ENCODE measurements around the gene PRDM4. TPM values are rescaled to one million over a fixed set of nuclear protein-coding genes. Genes with fewer than 3 reads are reported as not detected.
A peak's percentile ranks its signal among the peaks of the same experiment; 100 is the strongest.

Gene PRDM4
- total and polyA plus RNA-seq, 2 experiments from 2014 or later, result 25.9 to 38.7 TPM

GRCh38 chr12:107765316-107765715, 4.4 kb upstream of the PRDM4 start:
- no peaks in the 10 kb centered on the region for H4K20me1 ChIP-seq (ENCODE audit: insufficient read depth, poor library complexity, severe bottlenecking)
- H3K27me3 ChIP-seq, result no peaks in the 10 kb centered on the region
- no peaks in the 10 kb centered on the region for H3K36me3 ChIP-seq (replicated peaks; ENCODE audit: insufficient read depth, low read depth)
- peaks cover 3% of the 10 kb centered on the region for H3K79me2 ChIP-seq
- no peak overlapping the region for H3K4me2 ChIP-seq
- TF ChIP-seq EZH2 (IDR thresholded peaks at IDR 0.05; ENCODE audit: borderline replicate concordance) (no peak), CTCF (IDR thresholded peaks at IDR 0.05; ENCODE audit: poor library complexity) (no peak), EZH2phosphoT487 (IDR thresholded peaks at IDR 0.05; ENCODE audit: low read depth, severe bottlenecking, unreplicated experiment) (no peak)
- no peaks in the 10 kb centered on the region for H3K9me2 ChIP-seq (replicated peaks; ENCODE audit: insufficient read depth)
- H3K4me3 ChIP-seq, result no peak overlapping the region
- H2AFZ ChIP-seq, result no peak overlapping the region
- DNase-seq (ENCODE audit: low spot score), result no peak
- 72% methylated on average over 1 of the region's 1 CpG for WGBS (ENCODE audit: low lambda C conversion rate, missing lambda C conversion rate)
- H3K9me3 ChIP-seq (ENCODE audit: low read depth), result no peaks in the 10 kb centered on the region
- no peaks in the 10 kb centered on the region for H3K4me1 ChIP-seq (ENCODE audit: insufficient read depth)
- no peak overlapping the region for H3K27ac ChIP-seq

- no peak for DNase-seq (ENCODE audit: low spot score)
- Histone ChIP-seq H3K4me2 (no peak overlapping the region), H4K20me1 (ENCODE audit: insufficient read depth, poor library complexity, severe bottlenecking) (no peaks in the 10 kb centered on the region), H3K4me1 (ENCODE audit: insufficient read depth) (no peaks in the 10 kb centered on the region), H3K9me3 (ENCODE audit: low read depth) (no peaks in the 10 kb centered on the region), H3K4me3 (no peak overlapping the region), H3K27me3 (no peaks in the 10 kb centered on the region), H3K79me2 (peaks cover 10% of the 10 kb centered on the region), H3K27ac (no peak overlapping the region), H3K36me3 (replicated peaks; ENCODE audit: insufficient read depth, low read depth) (no peaks in the 10 kb centered on the region), H2AFZ (no peak overlapping the region), H3K9me2 (replicated peaks; ENCODE audit: insufficient read depth) (no peaks in the 10 kb centered on the region)
- WGBS (ENCODE audit: low lambda C conversion rate, missing lambda C conversion rate), result 79% methylated on average over 4 of the region's 4 CpGs
- TF ChIP-seq CTCF (IDR thresholded peaks at IDR 0.05; ENCODE audit: poor library complexity) (no peak), EZH2phosphoT487 (IDR thresholded peaks at IDR 0.05; ENCODE audit: low read depth, severe bottlenecking, unreplicated experiment) (no peak), EZH2 (IDR thresholded peaks at IDR 0.05; ENCODE audit: borderline replicate concordance) (no peak)
These were observed 3.7 kb upstream of the PRDM4 start for GRCh38 chr12:107764626-107765025.

GRCh38 chr12:107762874-107763273, 1.9 kb upstream of the PRDM4 start:
- DNase-seq (ENCODE audit: low spot score), result no peak
- H3K27ac ChIP-seq, result no peak overlapping the region
- H3K27me3 ChIP-seq, result no peaks in the 10 kb centered on the region
- peaks cover 7% of the 10 kb centered on the region for H4K20me1 ChIP-seq (ENCODE audit: insufficient read depth, poor library complexity, severe bottlenecking)
- H3K9me2 ChIP-seq (replicated peaks; ENCODE audit: insufficient read depth), result no peaks in the 10 kb centered on the region
- no peaks in the 10 kb centered on the region for H3K36me3 ChIP-seq (replicated peaks; ENCODE audit: insufficient read depth, low read depth)
- TF ChIP-seq EZH2phosphoT487 (IDR thresholded peaks at IDR 0.05; ENCODE audit: low read depth, severe bottlenecking, unreplicated experiment), result no peak
- no peak for TF ChIP-seq CTCF (IDR thresholded peaks at IDR 0.05; ENCODE audit: poor library complexity)
- TF ChIP-seq EZH2 (IDR thresholded peaks at IDR 0.05; ENCODE audit: borderline replicate concordance), result no peak
- no peak overlapping the region for H2AFZ ChIP-seq
- H3K79me2 ChIP-seq, result peaks cover 24% of the 10 kb centered on the region
- WGBS (ENCODE audit: low lambda C conversion rate, missing lambda C conversion rate), result 97% methylated on average over 1 of the region's 1 CpG
- no peak overlapping the region for H3K4me2 ChIP-seq
- H3K4me3 ChIP-seq, result no peak overlapping the region
- H3K9me3 ChIP-seq (ENCODE audit: low read depth), result no peaks in the 10 kb centered on the region
- H3K4me1 ChIP-seq (ENCODE audit: insufficient read depth), result no peaks in the 10 kb centered on the region

GRCh38 chr12:107761502-107761904, 566 bp upstream of the PRDM4 start:
- Histone ChIP-seq H3K27me3 (no peaks in the 10 kb centered on the region), H3K4me2 (peak overlapping the region; percentile 87), H3K9me2 (replicated peaks; ENCODE audit: insufficient read depth) (no peaks in the 10 kb centered on the region), H3K4me3 (peak overlapping the region; percentile 74), H4K20me1 (ENCODE audit: insufficient read depth, poor library complexity, severe bottlenecking) (peaks cover 13% of the 10 kb centered on the region), H3K36me3 (replicated peaks; ENCODE audit: insufficient read depth, low read depth) (no peaks in the 10 kb centered on the region), H3K79me2 (peaks cover 37% of the 10 kb centered on the region), H2AFZ (peak overlapping the region; percentile 99), H3K9me3 (ENCODE audit: low read depth) (no peaks in the 10 kb centered on the region), H3K27ac (peak overlapping the region; percentile 49), H3K4me1 (ENCODE audit: insufficient read depth) (no peaks in the 10 kb centered on the region)
- DNase-seq (ENCODE audit: low spot score), result peak; percentile 23
- under 1% methylated on average over 12 of the region's 12 CpGs for WGBS (ENCODE audit: low lambda C conversion rate, missing lambda C conversion rate)
- TF ChIP-seq CTCF (IDR thresholded peaks at IDR 0.05; ENCODE audit: poor library complexity) (no peak), EZH2 (IDR thresholded peaks at IDR 0.05; ENCODE audit: borderline replicate concordance) (no peak), EZH2phosphoT487 (IDR thresholded peaks at IDR 0.05; ENCODE audit: low read depth, severe bottlenecking, unreplicated experiment) (no peak)

Data from hepatocyte (in vitro differentiated cells).